Prostate gland (tissue), 2 donors: ENCODE results near the gene KPTN. TPM values are rescaled to one million over a fixed set of nuclear protein-coding genes. Genes with fewer than 3 reads are reported as not detected.

Source experiments
- total RNA-seq, 2 donors: library from RNA; depleted of rRNA; stranded (reverse); fragments of >200 nt; gene quantifications; one replicate each; pipeline ENCODE4 v1.1.0, GENCODE V29; 2016

The KPTN gene
- total RNA-seq, 2 donors from 2014 or later: 8.8 to 9.0 TPM

Other genes with a start within 250 kb of the KPTN start
- gene CCDC9, start 227.7 kb downstream of the KPTN start, total RNA-seq: 10 to 100 TPM; 27.9 to 48.7 TPM
- gene INAFM1, start 209.3 kb downstream of the KPTN start, total RNA-seq: 10 to 100 TPM; 11.4 to 30.2 TPM
- gene C5AR1, start 174.4 kb downstream of the KPTN start, total RNA-seq: 1 to 10 TPM; 1.6 to 4.6 TPM
- 1 to 10 TPM in 1 of 2 donors, not detected in 1; 1.9 TPM for gene C5AR2, start 152.0 kb downstream of the KPTN start, total RNA-seq
- 10 to 100 TPM; 15.5 to 41.8 TPM for gene DHX34, start 134.9 kb downstream of the KPTN start, total RNA-seq
- 10 to 100 TPM; 16.2 to 41.6 TPM for gene MEIS3, start 64.7 kb downstream of the KPTN start, total RNA-seq
- 1 to 10 TPM; 1.3 to 7.7 TPM for gene SLC8A2, start 12.3 kb downstream of the KPTN start, total RNA-seq
- gene NAPA, start 30.8 kb upstream of the KPTN start, total RNA-seq: 100 to 1,000 TPM; 263 to 422 TPM
- 10 to 100 TPM in 1 of 2 donors, under 1 TPM in 1; 0.23 to 13.9 TPM for gene ZNF541, start 88.9 kb upstream of the KPTN start, total RNA-seq
- 10 to 100 TPM; 19.4 to 25.3 TPM for gene BICRA, start 124.9 kb upstream of the KPTN start, total RNA-seq
- gene EHD2, start 229.2 kb upstream of the KPTN start, total RNA-seq: 10 to 100 TPM; 48.7 to 83.2 TPM